Measurements from ENCODE around the gene SOX11.

The SOX11 gene

GRCh38 chr2:5740053-5740452 is 47.9 kb downstream of the SOX11 start:
- no peak overlapping the region for H3K4me3 ChIP-seq (ENCODE audit: control insufficient read depth, low read depth, low read length)
- no peak for TF ChIP-seq CTCF (IDR thresholded peaks at IDR 0.05; ENCODE audit: control insufficient read depth, insufficient read depth, low read depth, low read length, missing control alignments)
- no peak for DNase-seq (ENCODE audit: low read depth)

GRCh38 chr2:5740817-5741216 is 48.6 kb downstream of the SOX11 start:
- H3K4me3 ChIP-seq (ENCODE audit: control insufficient read depth, low read depth, low read length): no peak overlapping the region
- TF ChIP-seq CTCF (IDR thresholded peaks at IDR 0.05; ENCODE audit: control insufficient read depth, insufficient read depth, low read depth, low read length, missing control alignments): no peak
- no peak for DNase-seq (ENCODE audit: low read depth)

- no peak overlapping the region for H3K4me3 ChIP-seq (ENCODE audit: control insufficient read depth, low read depth, low read length)
- no peak for TF ChIP-seq CTCF (IDR thresholded peaks at IDR 0.05; ENCODE audit: control insufficient read depth, insufficient read depth, low read depth, low read length, missing control alignments)
- DNase-seq (ENCODE audit: low read depth): no peak
Measured at GRCh38 chr2:5741242-5741641, 49.1 kb downstream of the SOX11 start.

GRCh38 chr2:5742126-5742525 is 49.9 kb downstream of the SOX11 start:
- H3K4me3 ChIP-seq (ENCODE audit: control insufficient read depth, low read depth, low read length): no peak overlapping the region
- DNase-seq (ENCODE audit: low read depth): no peak
- TF ChIP-seq CTCF (IDR thresholded peaks at IDR 0.05; ENCODE audit: control insufficient read depth, insufficient read depth, low read depth, low read length, missing control alignments): no peak

GRCh38 chr2:5748391-5748790 is 56.2 kb downstream of the SOX11 start:
- TF ChIP-seq CTCF (IDR thresholded peaks at IDR 0.05; ENCODE audit: control insufficient read depth, insufficient read depth, low read depth, low read length, missing control alignments): no peak
- H3K4me3 ChIP-seq (ENCODE audit: control insufficient read depth, low read depth, low read length): no peak overlapping the region
- DNase-seq (ENCODE audit: low read depth): no peak

- no peak overlapping the region for H3K4me3 ChIP-seq (ENCODE audit: control insufficient read depth, low read depth, low read length)
- DNase-seq (ENCODE audit: low read depth): no peak
- no peak for TF ChIP-seq CTCF (IDR thresholded peaks at IDR 0.05; ENCODE audit: control insufficient read depth, insufficient read depth, low read depth, low read length, missing control alignments)
Measured at GRCh38 chr2:5748946-5749345, 56.8 kb downstream of the SOX11 start.

GRCh38 chr2:5749347-5749746 is 57.2 kb downstream of the SOX11 start:
- H3K4me3 ChIP-seq (ENCODE audit: control insufficient read depth, low read depth, low read length): no peak overlapping the region
- no peak for TF ChIP-seq CTCF (IDR thresholded peaks at IDR 0.05; ENCODE audit: control insufficient read depth, insufficient read depth, low read depth, low read length, missing control alignments)
- DNase-seq (ENCODE audit: low read depth): no peak

All from AG09309 (cell line).